HepG2 (cell line): ENCODE data around the gene NEMF. TPM values are rescaled to one million over a fixed set of nuclear protein-coding genes. Genes with fewer than 3 reads are reported as not detected.

Experiments
- ATAC-seq: fragments of 200-7000 bp; cut with Tn5 transposase; 3 replicates; pipeline ENCODE4 v1.9.1; 2020; ENCODE audit warnings: mild to moderate bottlenecking, moderate library complexity
- BruUV-seq: library from RNA; stranded (reverse); fragments of 400-500 nt; replicated peaks from 2 replicates; lab custom pipeline; 2021; lab: Mats Ljungman, UMichigan
- CTCF ChIA-PET: fragments of 300-600 bp; formaldehyde crosslinking; extraction: SDS; loops from one replicate; lab custom pipeline; 2021; ENCODE audit warnings: low total read pairs, inconsistent platforms, low intra/inter-chr PET ratio; lab: Yijun Ruan, JAX
- POLR2A ChIA-PET: fragments of 350-600 bp; sonication (Branson Sonifier 250); formaldehyde crosslinking; loops from one replicate; lab custom pipeline; 2020; ENCODE audit warnings: antibody characterized with exemption, inconsistent platforms; lab: Yijun Ruan, JAX
- DNase-seq: peaks from one replicate; pipeline ENCODE4 v3.0.0-alpha.2; 2015; ENCODE audit warnings: low spot score
- FAIRE-seq: peaks from 3 replicates; lab custom pipeline; 2011; peaks lifted over from hg19 to GRCh38; lab: Jason Lieb, UNC
- H2AFZ ChIP-seq: one replicate; pipeline ENCODE4 v1.6.1; 2011; ENCODE audit warnings: low read length, inconsistent platforms
- H3K27ac ChIP-seq: fragments of 300-600 bp; 3 replicates; pipeline ENCODE4 v1.8.0; 2011; ENCODE audit warnings: mixed run types, mild to moderate bottlenecking, mixed read lengths, low read length, inconsistent platforms; ENCODE audit not compliant: insufficient read depth; ENCODE audit errors: extremely low read length
- H3K27me3 ChIP-seq, 2 experiments: fragments of 200-600 bp in 1 of 2; 2 replicates in 1 of 2; 3 replicates in 1 of 2; pipeline versions ENCODE4 v1.6.0 to v1.8.0; 2011; ENCODE audit warnings: low read length in 2 of 2, mild to moderate bottlenecking in 2 of 2, moderate library complexity in 2 of 2, inconsistent platforms in 1 of 2; ENCODE audit not compliant: insufficient read depth in 2 of 2, control insufficient read depth in 1 of 2
- H3K36me3 ChIP-seq, 2 experiments: fragments of 200-600 bp in 1 of 2; replicated peaks in 1 of 2; 2 replicates in 1 of 2; 3 replicates in 1 of 2; pipeline versions ENCODE4 v1.5.1 to v1.8.0; 2011; ENCODE audit warnings: low read length in 2 of 2, inconsistent platforms in 1 of 2; ENCODE audit not compliant: insufficient read depth in 2 of 2, control insufficient read depth in 1 of 2
- H3K4me1 ChIP-seq: 2 replicates; pipeline ENCODE4 v1.5.1; 2012; ENCODE audit warnings: low read length, inconsistent platforms; ENCODE audit not compliant: insufficient read depth
- H3K4me2 ChIP-seq: 2 replicates; pipeline ENCODE4 v1.6.0; 2011; ENCODE audit warnings: low read depth, low read length, inconsistent platforms
- H3K4me3 ChIP-seq, 3 experiments: fragments of 200-600 bp in 1 of 3; sonication (generic), shearing (Covaris generic) in 1 of 3; replicated peaks in 1 of 3; 2 replicates each; pipeline ENCODE4 v1.5.1; 2011 to 2016; ENCODE audit warnings: low read length in 3 of 3, inconsistent platforms in 2 of 3, low read depth in 2 of 3, mild to moderate bottlenecking in 2 of 3, control low read depth in 1 of 3, mixed read lengths in 1 of 3; ENCODE audit not compliant: insufficient read depth in 1 of 3
- H3K79me2 ChIP-seq: one replicate; pipeline ENCODE4 v1.6.1; 2011; ENCODE audit warnings: low read length, inconsistent platforms; ENCODE audit not compliant: insufficient read depth
- H3K9ac ChIP-seq: 2 replicates; pipeline ENCODE4 v1.6.0; 2011; ENCODE audit warnings: mild to moderate bottlenecking, low read depth, low read length, inconsistent platforms; ENCODE audit not compliant: insufficient read depth
- H3K9me3 ChIP-seq: 2 replicates; pipeline ENCODE4 v1.5.1; 2012; ENCODE audit warnings: mild to moderate bottlenecking, low read length
- H4K20me1 ChIP-seq: 2 replicates; pipeline ENCODE4 v1.6.0; 2011; ENCODE audit warnings: inconsistent platforms, mild to moderate bottlenecking, low read length, moderate library complexity; ENCODE audit not compliant: insufficient read depth
- ARID2 ChIP-seq: sonication (generic); formaldehyde crosslinking; IDR thresholded peaks from 2 replicates; pipeline ENCODE4 v1.8.1; 2022; ENCODE audit warnings: mild to moderate bottlenecking, missing genetic modification reagents, borderline replicate concordance
- BORCS8-MEF2B ChIP-seq: sonication (generic); formaldehyde crosslinking; IDR thresholded peaks from 2 replicates; pipeline ENCODE4 v1.8.0; 2022; ENCODE audit warnings: mild to moderate bottlenecking, missing genetic modification reagents
- CHD2 ChIP-seq: IDR thresholded peaks from 2 replicates; pipeline ENCODE4 v1.6.1; 2011; ENCODE audit warnings: low read depth, low read length, improper control_type of control experiment
- KLF13 ChIP-seq: sonication (generic); formaldehyde crosslinking; IDR thresholded peaks from 2 replicates; pipeline ENCODE4 v1.4.0; 2020; ENCODE audit warnings: mild to moderate bottlenecking, missing genetic modification reagents
- MIXL1 ChIP-seq: IDR thresholded peaks from 2 replicates; pipeline ENCODE4 v1.6.1; 2016
- NKX3-1 ChIP-seq: sonication (generic); formaldehyde crosslinking; IDR thresholded peaks from 2 replicates; pipeline ENCODE4 v1.5.0; 2020; ENCODE audit warnings: missing genetic modification reagents
- ONECUT2 ChIP-seq: sonication (generic); formaldehyde crosslinking; IDR thresholded peaks from 2 replicates; pipeline ENCODE4 v1.4.0; 2020; ENCODE audit warnings: missing genetic modification reagents
- RFXAP ChIP-seq: sonication (generic); formaldehyde crosslinking; IDR thresholded peaks from 2 replicates; pipeline ENCODE4 v1.4.0; 2020; ENCODE audit warnings: missing genetic modification reagents, borderline replicate concordance
- SNAPC5 ChIP-seq: sonication (generic); formaldehyde crosslinking; IDR thresholded peaks from 2 replicates; pipeline ENCODE4 v1.8.1; 2023; ENCODE audit warnings: mild to moderate bottlenecking, missing genetic modification reagents, borderline replicate concordance
- SP2 ChIP-seq: sonication (generic); formaldehyde crosslinking; IDR thresholded peaks from 2 replicates; pipeline ENCODE4 v1.5.1; 2020; ENCODE audit warnings: mild to moderate bottlenecking, missing genetic modification reagents
- TCF7L2 ChIP-seq: IDR thresholded peaks from 2 replicates; pipeline ENCODE4 v1.6.1; 2011; ENCODE audit warnings: mild to moderate bottlenecking, low read depth, low read length, moderate library complexity
- ZKSCAN8 ChIP-seq: IDR thresholded peaks from 2 replicates; pipeline ENCODE4 v1.6.1; 2016; ENCODE audit warnings: borderline replicate concordance, missing genetic modification reagents, missing compliant biosample characterization
- ZNF484 ChIP-seq: sonication (generic); formaldehyde crosslinking; IDR thresholded peaks from 2 replicates; pipeline ENCODE4 v1.5.1; 2020; ENCODE audit warnings: mild to moderate bottlenecking, low read depth, missing genetic modification reagents, borderline replicate concordance
- ZNF646 ChIP-seq: sonication (generic); formaldehyde crosslinking; IDR thresholded peaks from 2 replicates; pipeline ENCODE4 v1.9.0; 2021; ENCODE audit warnings: mild to moderate bottlenecking, missing genetic modification reagents
- ZNF709 ChIP-seq: sonication (generic); formaldehyde crosslinking; IDR thresholded peaks from 2 replicates; pipeline ENCODE4 v1.5.0; 2020; ENCODE audit warnings: mild to moderate bottlenecking, missing genetic modification reagents
- ZNF746 ChIP-seq: sonication (generic); formaldehyde crosslinking; IDR thresholded peaks from 2 replicates; pipeline ENCODE4 v1.8.0; 2022; ENCODE audit warnings: mild to moderate bottlenecking, missing genetic modification reagents
- ZNF780A ChIP-seq: sonication (generic); formaldehyde crosslinking; IDR thresholded peaks from 2 replicates; pipeline ENCODE4 v1.8.0; 2022; ENCODE audit warnings: mild to moderate bottlenecking, missing genetic modification reagents, moderate library complexity
- WGBS: methylation state at CpG from one replicate; pipeline ENCODE4 v1.1.6; 2017; ENCODE audit warnings: low lambda C conversion rate; 5-methylcytosine and 5-hydroxymethylcytosine counted together
- in situ Hi-C: cut with HindIII; loops from 2 replicates; pipeline ENCODE4 v1.10.0; 2017; ENCODE audit warnings: low pct_unique_long_range_greater_than_20kb; ENCODE audit not compliant: extremely low pct_ligation_motif_present
- intact Hi-C: fragments of 100-400 bp; cut with micrococcal nuclease; formaldehyde crosslinking; loops from one replicate; pipeline ENCODE4 v1.10.0; 2022; ENCODE audit not compliant: unreplicated experiment
- polyA plus RNA-seq, 8 experiments: library from polyadenylated mRNA; depleted of rRNA in 3 of 8; stranded (reverse) in 7 of 8; unstranded in 1 of 8; fragments of >200 nt; fragmentation: Illumina TruSeq in 4 of 8; extraction: Trizol in 4 of 8; gene quantifications; 2 replicates each; pipeline versions ENCODE4 v1.2.1 to v1.2.3, GENCODE V29; 2011 to 2016; ENCODE audit warnings: low read depth in 4 of 8, missing spikeins in 1 of 8, mixed read lengths in 1 of 8; ENCODE audit not compliant: insufficient read depth in 1 of 8
- total RNA-seq, 5 experiments: library from RNA; depleted of rRNA; stranded (reverse); fragments of >200 nt; fragmentation: Illumina TruSeq; extraction: Trizol; gene quantifications; 2 replicates each; pipeline ENCODE4 v1.2.3, GENCODE V29; 2016; ENCODE audit warnings: low read depth in 1 of 5
- TF ChIP-seq, protein P1 (sequence below): sonication (generic); formaldehyde crosslinking; IDR thresholded peaks from 2 replicates; pipeline ENCODE4 v1.4.0; 2020; ENCODE audit warnings: missing genetic modification reagents
- TF ChIP-seq, protein P2 (sequence below): IDR thresholded peaks from 2 replicates; pipeline ENCODE4 v1.6.1; 2016; ENCODE audit warnings: mild to moderate bottlenecking, missing biosample characterization, missing genetic modification reagents

The NEMF gene
- total and polyA plus RNA-seq, 2 of the 13 experiments (the other 11 are each of a cell fraction or from before 2014, with no cell fraction given), result 21.3 to 57.9 TPM

- no peak for ATAC-seq
- Histone ChIP-seq H3K4me3 (no peak overlapping the region), H3K4me2 (no peak overlapping the region), H3K27me3 (no peaks in the 10 kb centered on the region), H3K27ac (no peak overlapping the region), H3K9ac (no peak overlapping the region), H3K36me3 (no peaks in the 10 kb centered on the region), H4K20me1 (no peaks in the 10 kb centered on the region)
- no peak for DNase-seq
- FAIRE-seq, result no peak
- WGBS, result 46% methylated on average over 5 of the region's 5 CpGs
- CTCF ChIA-PET, result no interaction called here
- TF ChIP-seq ARID2 (CRISPR knock-in tag), result no peak
- TF ChIP-seq ZNF484 (CRISPR knock-in tag), result no peak
- TF ChIP-seq RFXAP, result no peak
- no peak for TF ChIP-seq SNAPC5 (CRISPR knock-in tag)
- TF ChIP-seq TCF7L2, result no peak
- TF ChIP-seq, protein P1, sequence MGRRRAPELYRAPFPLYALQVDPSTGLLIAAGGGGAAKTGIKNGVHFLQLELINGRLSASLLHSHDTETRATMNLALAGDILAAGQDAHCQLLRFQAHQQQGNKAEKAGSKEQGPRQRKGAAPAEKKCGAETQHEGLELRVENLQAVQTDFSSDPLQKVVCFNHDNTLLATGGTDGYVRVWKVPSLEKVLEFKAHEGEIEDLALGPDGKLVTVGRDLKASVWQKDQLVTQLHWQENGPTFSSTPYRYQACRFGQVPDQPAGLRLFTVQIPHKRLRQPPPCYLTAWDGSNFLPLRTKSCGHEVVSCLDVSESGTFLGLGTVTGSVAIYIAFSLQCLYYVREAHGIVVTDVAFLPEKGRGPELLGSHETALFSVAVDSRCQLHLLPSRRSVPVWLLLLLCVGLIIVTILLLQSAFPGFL, result no peak
- TF ChIP-seq, protein P2, sequence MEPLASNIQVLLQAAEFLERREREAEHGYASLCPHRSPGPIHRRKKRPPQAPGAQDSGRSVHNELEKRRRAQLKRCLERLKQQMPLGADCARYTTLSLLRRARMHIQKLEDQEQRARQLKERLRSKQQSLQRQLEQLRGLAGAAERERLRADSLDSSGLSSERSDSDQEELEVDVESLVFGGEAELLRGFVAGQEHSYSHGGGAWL (CRISPR knock-in tag), result no peak
- no peak for TF ChIP-seq ZNF646 (CRISPR knock-in tag)
- no peak for TF ChIP-seq ZNF780A (CRISPR knock-in tag)
- no peak for TF ChIP-seq BORCS8-MEF2B (CRISPR knock-in tag)
- TF ChIP-seq CHD2, result no peak
- no peak for TF ChIP-seq ZNF746 (CRISPR knock-in tag)
- no peak for TF ChIP-seq MIXL1
- no peak for TF ChIP-seq ZKSCAN8 (CRISPR knock-in tag)
- TF ChIP-seq ZNF709 (CRISPR knock-in tag), result no peak
- no peak for TF ChIP-seq SP2
- TF ChIP-seq ONECUT2 (CRISPR knock-in tag), result no peak
- TF ChIP-seq KLF13 (CRISPR knock-in tag), result no peak
- TF ChIP-seq NKX3-1 (CRISPR knock-in tag), result no peak
- TF ChIP-seq, all 625 proteins: peak for 0
- no peaks in the 10 kb centered on the region; the same call in 1 of the 2 replicates for H3K4me1 ChIP-seq
- in situ Hi-C loops, result no loop called here
- no peaks in the 10 kb centered on the region for H3K9me3 ChIP-seq
- no peaks in the 10 kb centered on the region for H3K79me2 ChIP-seq
- no TSS peak for BruUV-seq
- H2AFZ ChIP-seq, result no peak overlapping the region
- intact Hi-C loops, result no loop called here
- POLR2A ChIA-PET, result interaction anchor here (0.9 kb wide), 1 partner anchor 15 kb away, joined by 3 read pairs; no protein-coding TSS in a partner anchor
Measured at GRCh38 chr14:49754570-49755097, 98.0 kb downstream of the NEMF start.
